ENCODE results near the gene TSEN2. TPM values are rescaled to one million over a fixed set of nuclear protein-coding genes. Genes with fewer than 3 reads are reported as not detected.
"Not testable (repeated sequence)": the region's sequence is repeated elsewhere in the genome, so short reads cannot be mapped to it uniquely, and the experiment has no call there.

The TSEN2 gene
- total RNA-seq, 1 donor: 12.7 TPM

- H3K4me3 ChIP-seq (ENCODE audit: low read length): no peak overlapping the region
- no peaks in the 10 kb centered on the region for H3K9me3 ChIP-seq (ENCODE audit: low read depth, low read length)
- H3K27me3 ChIP-seq (ENCODE audit: insufficient read depth, low read length): no peaks in the 10 kb centered on the region
- peaks cover 50% of the 10 kb centered on the region for H3K4me1 ChIP-seq (ENCODE audit: insufficient read depth, low read length)
These were observed 21.9 kb upstream of the TSEN2 start for GRCh38 chr3:12462159-12462947.

- Histone ChIP-seq H3K4me3 (ENCODE audit: low read length) (no peak overlapping the region), H3K4me1 (ENCODE audit: insufficient read depth, low read length) (peaks cover 46% of the 10 kb centered on the region), H3K9me3 (ENCODE audit: low read depth, low read length) (no peaks in the 10 kb centered on the region), H3K27me3 (ENCODE audit: insufficient read depth, low read length) (no peaks in the 10 kb centered on the region)
These were observed 20.6 kb upstream of the TSEN2 start for GRCh38 chr3:12463686-12464085.

GRCh38 chr3:12464181-12464580, 20.1 kb upstream of the TSEN2 start:
- Histone ChIP-seq H3K27me3 (ENCODE audit: insufficient read depth, low read length) (no peaks in the 10 kb centered on the region), H3K4me1 (ENCODE audit: insufficient read depth, low read length) (peaks cover 41% of the 10 kb centered on the region), H3K9me3 (ENCODE audit: low read depth, low read length) (no peaks in the 10 kb centered on the region), H3K4me3 (ENCODE audit: low read length) (no peak overlapping the region)

GRCh38 chr3:12465151-12465835, 19.0 kb upstream of the TSEN2 start:
- no peak overlapping the region for H3K4me3 ChIP-seq (ENCODE audit: low read length)
- H3K4me1 ChIP-seq (ENCODE audit: insufficient read depth, low read length): peaks cover 30% of the 10 kb centered on the region
- no peaks in the 10 kb centered on the region for H3K9me3 ChIP-seq (ENCODE audit: low read depth, low read length)
- no peaks in the 10 kb centered on the region for H3K27me3 ChIP-seq (ENCODE audit: insufficient read depth, low read length)

GRCh38 chr3:12465836-12466225, 18.4 kb upstream of the TSEN2 start:
- Histone ChIP-seq H3K4me3 (ENCODE audit: low read length) (no peak overlapping the region), H3K9me3 (ENCODE audit: low read depth, low read length) (no peaks in the 10 kb centered on the region), H3K4me1 (ENCODE audit: insufficient read depth, low read length) (peaks cover 27% of the 10 kb centered on the region), H3K27me3 (ENCODE audit: insufficient read depth, low read length) (no peaks in the 10 kb centered on the region)

- Histone ChIP-seq H3K9me3 (ENCODE audit: low read depth, low read length) (no peaks in the 10 kb centered on the region), H3K27me3 (ENCODE audit: insufficient read depth, low read length) (no peaks in the 10 kb centered on the region), H3K4me1 (ENCODE audit: insufficient read depth, low read length) (peaks cover 10% of the 10 kb centered on the region), H3K4me3 (ENCODE audit: low read length) (no peak overlapping the region)
These were observed 16.5 kb upstream of the TSEN2 start for GRCh38 chr3:12467746-12468145.

- H3K4me3 ChIP-seq (ENCODE audit: low read length): no peak overlapping the region
- no peaks in the 10 kb centered on the region for H3K27me3 ChIP-seq (ENCODE audit: insufficient read depth, low read length)
- no peaks in the 10 kb centered on the region for H3K9me3 ChIP-seq (ENCODE audit: low read depth, low read length)
- peaks cover 6% of the 10 kb centered on the region for H3K4me1 ChIP-seq (ENCODE audit: insufficient read depth, low read length)
These were observed 16.0 kb upstream of the TSEN2 start for GRCh38 chr3:12468276-12468675.

GRCh38 chr3:12468757-12469156, 15.5 kb upstream of the TSEN2 start:
- Histone ChIP-seq H3K4me1 (ENCODE audit: insufficient read depth, low read length) (peaks cover 1% of the 10 kb centered on the region), H3K27me3 (ENCODE audit: insufficient read depth, low read length) (no peaks in the 10 kb centered on the region), H3K4me3 (ENCODE audit: low read length) (no peak overlapping the region), H3K9me3 (ENCODE audit: low read depth, low read length) (no peaks in the 10 kb centered on the region)

GRCh38 chr3:12469222-12469621, 15.1 kb upstream of the TSEN2 start:
- H3K4me3 ChIP-seq (ENCODE audit: low read length); H3K27me3 ChIP-seq (ENCODE audit: insufficient read depth, low read length); H3K4me1 ChIP-seq (ENCODE audit: insufficient read depth, low read length); H3K9me3 ChIP-seq (ENCODE audit: low read depth, low read length): not testable (repeated sequence)

GRCh38 chr3:12470111-12470510, 14.2 kb upstream of the TSEN2 start:
- H3K27me3 ChIP-seq (ENCODE audit: insufficient read depth, low read length): no peaks in the 10 kb centered on the region
- no peaks in the 10 kb centered on the region for H3K9me3 ChIP-seq (ENCODE audit: low read depth, low read length)
- no peaks in the 10 kb centered on the region for H3K4me1 ChIP-seq (ENCODE audit: insufficient read depth, low read length)
- H3K4me3 ChIP-seq (ENCODE audit: low read length): no peak overlapping the region

- Histone ChIP-seq H3K4me3 (ENCODE audit: low read length) (no peak overlapping the region), H3K9me3 (ENCODE audit: low read depth, low read length) (no peaks in the 10 kb centered on the region), H3K4me1 (ENCODE audit: insufficient read depth, low read length) (no peaks in the 10 kb centered on the region), H3K27me3 (ENCODE audit: insufficient read depth, low read length) (no peaks in the 10 kb centered on the region)
These were observed 13.6 kb upstream of the TSEN2 start for GRCh38 chr3:12470680-12471079.

- Histone ChIP-seq H3K4me3 (ENCODE audit: low read length) (no peak overlapping the region), H3K27me3 (ENCODE audit: insufficient read depth, low read length) (no peaks in the 10 kb centered on the region), H3K4me1 (ENCODE audit: insufficient read depth, low read length) (no peaks in the 10 kb centered on the region), H3K9me3 (ENCODE audit: low read depth, low read length) (no peaks in the 10 kb centered on the region)
These were observed 13.0 kb upstream of the TSEN2 start for GRCh38 chr3:12471241-12471640.

- Histone ChIP-seq H3K27me3 (ENCODE audit: insufficient read depth, low read length) (no peaks in the 10 kb centered on the region), H3K4me3 (ENCODE audit: low read length) (no peak overlapping the region), H3K4me1 (ENCODE audit: insufficient read depth, low read length) (no peaks in the 10 kb centered on the region), H3K9me3 (ENCODE audit: low read depth, low read length) (no peaks in the 10 kb centered on the region)
These were observed 12.2 kb upstream of the TSEN2 start for GRCh38 chr3:12472000-12472610.

- Histone ChIP-seq H3K9me3 (ENCODE audit: low read depth, low read length) (no peaks in the 10 kb centered on the region), H3K4me3 (ENCODE audit: low read length) (no peak overlapping the region), H3K27me3 (ENCODE audit: insufficient read depth, low read length) (no peaks in the 10 kb centered on the region), H3K4me1 (ENCODE audit: insufficient read depth, low read length) (no peaks in the 10 kb centered on the region)
These were observed 11.5 kb upstream of the TSEN2 start for GRCh38 chr3:12472796-12473195.

- no peaks in the 10 kb centered on the region for H3K27me3 ChIP-seq (ENCODE audit: insufficient read depth, low read length)
These were observed 10.8 kb upstream of the TSEN2 start for GRCh38 chr3:12473511-12473910.

More at GRCh38 chr3:12473511-12473910, 10.8 kb upstream of the TSEN2 start:
- Histone ChIP-seq H3K9me3 (ENCODE audit: low read depth, low read length) (no peaks in the 10 kb centered on the region), H3K4me3 (ENCODE audit: low read length) (no peak overlapping the region), H3K4me1 (ENCODE audit: insufficient read depth, low read length) (no peaks in the 10 kb centered on the region)
